ENCODE results near the gene SAP30. TPM values are rescaled to one million over a fixed set of nuclear protein-coding genes. Genes with fewer than 3 reads are reported as not detected.

The SAP30 gene
- total RNA-seq, 1 experiment from 2014 or later, result 11.4 TPM

DNA sequence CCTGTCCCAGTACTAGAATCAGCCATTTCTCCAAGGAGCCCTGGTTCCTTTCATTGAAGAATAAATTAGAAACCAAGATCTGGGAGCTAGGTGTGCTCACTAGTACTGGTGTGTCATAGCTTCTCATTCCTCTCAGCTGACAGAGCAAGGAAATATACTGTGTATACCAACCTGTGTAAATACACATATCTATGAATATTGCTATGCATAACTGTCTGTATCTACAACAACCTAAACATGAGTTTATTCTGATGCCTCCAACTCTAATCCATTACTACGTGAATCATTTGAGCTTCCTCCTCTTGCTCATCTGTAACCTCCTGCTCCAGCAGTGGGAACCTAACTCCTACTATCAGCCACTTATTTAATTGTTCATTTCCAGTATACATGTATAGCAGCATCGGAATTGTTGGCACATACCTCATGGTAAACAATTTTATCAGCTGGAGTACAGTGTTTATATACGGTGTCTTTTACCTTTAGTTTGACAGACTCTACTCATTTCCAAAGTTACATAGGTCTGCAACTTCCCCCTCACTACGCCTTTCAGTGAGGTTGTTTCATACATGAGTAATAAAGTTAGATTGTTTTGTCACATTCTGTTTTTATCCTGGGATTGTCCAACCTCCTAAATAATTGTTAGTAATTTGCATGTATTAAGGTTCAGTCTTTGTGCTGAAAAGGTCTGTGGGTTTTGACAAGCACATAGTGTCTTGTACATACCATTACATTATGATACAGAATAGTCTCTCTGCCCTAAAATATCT is 35.3 kb downstream of the SAP30 start:
- Histone ChIP-seq H3K4me2 (no peak overlapping the region), H4K20me1 (ENCODE audit: insufficient read depth) (no peaks in the 10 kb centered on the region), H3K79me2 (ENCODE audit: low read depth) (no peaks in the 10 kb centered on the region), H3K36me3 (ENCODE audit: low read depth) (no peaks in the 10 kb centered on the region), H3K9me2 (ENCODE audit: insufficient read depth) (no peaks in the 10 kb centered on the region), H3K27me3 (ENCODE audit: insufficient read depth, low read depth) (no peaks in the 10 kb centered on the region), H3K4me3 (no peak overlapping the region), H3K4me1 (replicated peaks; ENCODE audit: insufficient read depth) (peaks cover 3% of the 10 kb centered on the region), H3K9me3 (ENCODE audit: insufficient read depth, low read depth) (no peaks in the 10 kb centered on the region), H3K27ac (no peak overlapping the region), H2AFZ (no peak overlapping the region), H3F3A (ENCODE audit: insufficient read depth, low read depth) (no peaks in the 10 kb centered on the region)
- intact Hi-C loops (cut with micrococcal nuclease; ENCODE audit: unreplicated experiment), result no loop called here
- ChIA-PET CTCF (no interaction called here), POLR2A (ENCODE audit: unreplicated experiment) (no interaction called here)
- BruUV-seq (replicated peaks), result no TSS peak
- no peak for DNase-seq
- TF ChIP-seq EZH2 (IDR thresholded peaks at IDR 0.05; ENCODE audit: low read depth) (no peak), CTCF (conservative IDR thresholded peaks at IDR 0.05) (no peak)

GRCh38 chr4:173410079-173410478 is 39.3 kb downstream of the SAP30 start:
- no peak for DNase-seq

DNA sequence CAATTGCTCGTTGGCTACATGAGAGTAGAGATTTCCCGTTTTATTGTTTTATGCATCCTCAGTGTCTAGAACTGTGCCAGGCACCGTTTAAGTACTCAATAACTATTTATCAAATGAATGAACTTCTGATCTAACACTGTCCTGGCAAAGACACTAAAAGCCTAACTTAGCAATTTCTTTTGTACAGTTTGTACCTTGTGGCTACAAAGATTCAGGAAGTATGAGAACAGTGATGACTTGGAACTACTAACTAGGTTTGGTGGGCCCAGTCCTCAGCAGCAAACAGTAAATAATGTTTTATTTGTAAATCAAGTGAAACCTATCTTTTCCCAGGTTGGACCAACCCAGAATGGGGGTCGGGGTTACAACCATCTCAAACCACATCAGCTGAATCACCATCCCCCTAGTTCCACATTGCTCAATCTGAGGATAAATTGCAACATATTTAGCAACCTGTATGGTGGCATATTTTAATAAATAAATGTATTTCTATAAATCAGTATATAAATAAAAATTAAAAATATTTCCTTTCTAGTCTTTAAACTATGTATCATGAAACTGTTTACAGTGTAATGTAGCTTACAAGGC is 40.4 kb downstream of the SAP30 start:
- no peaks in the 10 kb centered on the region for H3K9me2 ChIP-seq (ENCODE audit: insufficient read depth)
- H3K79me2 ChIP-seq (ENCODE audit: low read depth), result no peaks in the 10 kb centered on the region
- H3K9me3 ChIP-seq (ENCODE audit: insufficient read depth, low read depth), result no peaks in the 10 kb centered on the region
- no TSS peak for BruUV-seq (replicated peaks)
- H2AFZ ChIP-seq, result no peak overlapping the region
- peaks cover 45% of the 10 kb centered on the region for H3K4me1 ChIP-seq (replicated peaks; ENCODE audit: insufficient read depth)
- DNase-seq, result no peak
- no peaks in the 10 kb centered on the region for H4K20me1 ChIP-seq (ENCODE audit: insufficient read depth)
- CTCF ChIA-PET, result no interaction called here
- no peak overlapping the region for H3K27ac ChIP-seq
- H3K4me3 ChIP-seq, result no peak overlapping the region
- H3K4me2 ChIP-seq, result no peak overlapping the region
- intact Hi-C loops (cut with micrococcal nuclease; ENCODE audit: unreplicated experiment), result no loop called here
- H3K27me3 ChIP-seq (ENCODE audit: insufficient read depth, low read depth), result no peaks in the 10 kb centered on the region
- POLR2A ChIA-PET (ENCODE audit: unreplicated experiment), result interaction anchor here (0.6 kb wide), 1 partner anchor 408 kb away, joined by 7 read pairs; no protein-coding TSS in a partner anchor
- H3K36me3 ChIP-seq (ENCODE audit: low read depth), result no peaks in the 10 kb centered on the region
- TF ChIP-seq CTCF (conservative IDR thresholded peaks at IDR 0.05), result no peak
- TF ChIP-seq EZH2 (IDR thresholded peaks at IDR 0.05; ENCODE audit: low read depth), result no peak
- H3F3A ChIP-seq (ENCODE audit: insufficient read depth, low read depth), result peaks cover 17% of the 10 kb centered on the region; the same call in 1 of the 2 replicates

More at GRCh38 chr4:173410079-173410478, 39.3 kb downstream of the SAP30 start:
- H3K4me2 ChIP-seq, result no peak overlapping the region
- H3K36me3 ChIP-seq (ENCODE audit: low read depth), result no peaks in the 10 kb centered on the region
- no peak overlapping the region for H3K4me3 ChIP-seq
- peaks cover 34% of the 10 kb centered on the region for H3K4me1 ChIP-seq (replicated peaks; ENCODE audit: insufficient read depth)
- H3K9me2 ChIP-seq (ENCODE audit: insufficient read depth), result no peaks in the 10 kb centered on the region
- H3K27me3 ChIP-seq (ENCODE audit: insufficient read depth, low read depth), result no peaks in the 10 kb centered on the region
- no peaks in the 10 kb centered on the region for H3K79me2 ChIP-seq (ENCODE audit: low read depth)
- H3K27ac ChIP-seq, result no peak overlapping the region
- TF ChIP-seq EZH2 (IDR thresholded peaks at IDR 0.05; ENCODE audit: low read depth) (no peak), CTCF (conservative IDR thresholded peaks at IDR 0.05) (no peak)
- no peaks in the 10 kb centered on the region for H3K9me3 ChIP-seq (ENCODE audit: insufficient read depth, low read depth)
- H2AFZ ChIP-seq, result no peak overlapping the region
- H4K20me1 ChIP-seq (ENCODE audit: insufficient read depth), result no peaks in the 10 kb centered on the region
- intact Hi-C loops (cut with micrococcal nuclease; ENCODE audit: unreplicated experiment), result no loop called here
- H3F3A ChIP-seq (ENCODE audit: insufficient read depth, low read depth), result peaks cover 7% of the 10 kb centered on the region; the same call in 1 of the 2 replicates
- POLR2A ChIA-PET (ENCODE audit: unreplicated experiment), result no interaction called here
- BruUV-seq (replicated peaks), result no TSS peak
- CTCF ChIA-PET, result no interaction called here

All from PC-9 (cell line).